ENCODE measurements around the gene ZFP69B.

The ZFP69B gene

GRCh38 chr1:40431385-40431784, 18.9 kb upstream of the ZFP69B start:
- Histone ChIP-seq H3K9me3 (ENCODE audit: control insufficient read depth, insufficient read depth, low read depth, low read length) (no peaks in the 10 kb centered on the region), H3K36me3 (ENCODE audit: control insufficient read depth in 2 of 2, insufficient read depth in 1 of 2, low read length in 2 of 2) (no peaks in the 10 kb centered on the region), H3K27ac (ENCODE audit: extremely low read depth, low read depth, low read length) (no peak overlapping the region), H3K4me1 (ENCODE audit: control insufficient read depth, insufficient read depth, low read length) (no peaks in the 10 kb centered on the region), H3K4me3 (ENCODE audit: low read depth, low read length) (no peak overlapping the region)
- ChIA-PET CTCF (interaction anchor here (0.6 to 1.5 kb wide), 3 partner anchors 8 to 287 kb away, joined by 3 to 5 read pairs (median 4); no protein-coding TSS in a partner anchor), POLR2A (no interaction called here)
- TF ChIP-seq, protein P1, sequence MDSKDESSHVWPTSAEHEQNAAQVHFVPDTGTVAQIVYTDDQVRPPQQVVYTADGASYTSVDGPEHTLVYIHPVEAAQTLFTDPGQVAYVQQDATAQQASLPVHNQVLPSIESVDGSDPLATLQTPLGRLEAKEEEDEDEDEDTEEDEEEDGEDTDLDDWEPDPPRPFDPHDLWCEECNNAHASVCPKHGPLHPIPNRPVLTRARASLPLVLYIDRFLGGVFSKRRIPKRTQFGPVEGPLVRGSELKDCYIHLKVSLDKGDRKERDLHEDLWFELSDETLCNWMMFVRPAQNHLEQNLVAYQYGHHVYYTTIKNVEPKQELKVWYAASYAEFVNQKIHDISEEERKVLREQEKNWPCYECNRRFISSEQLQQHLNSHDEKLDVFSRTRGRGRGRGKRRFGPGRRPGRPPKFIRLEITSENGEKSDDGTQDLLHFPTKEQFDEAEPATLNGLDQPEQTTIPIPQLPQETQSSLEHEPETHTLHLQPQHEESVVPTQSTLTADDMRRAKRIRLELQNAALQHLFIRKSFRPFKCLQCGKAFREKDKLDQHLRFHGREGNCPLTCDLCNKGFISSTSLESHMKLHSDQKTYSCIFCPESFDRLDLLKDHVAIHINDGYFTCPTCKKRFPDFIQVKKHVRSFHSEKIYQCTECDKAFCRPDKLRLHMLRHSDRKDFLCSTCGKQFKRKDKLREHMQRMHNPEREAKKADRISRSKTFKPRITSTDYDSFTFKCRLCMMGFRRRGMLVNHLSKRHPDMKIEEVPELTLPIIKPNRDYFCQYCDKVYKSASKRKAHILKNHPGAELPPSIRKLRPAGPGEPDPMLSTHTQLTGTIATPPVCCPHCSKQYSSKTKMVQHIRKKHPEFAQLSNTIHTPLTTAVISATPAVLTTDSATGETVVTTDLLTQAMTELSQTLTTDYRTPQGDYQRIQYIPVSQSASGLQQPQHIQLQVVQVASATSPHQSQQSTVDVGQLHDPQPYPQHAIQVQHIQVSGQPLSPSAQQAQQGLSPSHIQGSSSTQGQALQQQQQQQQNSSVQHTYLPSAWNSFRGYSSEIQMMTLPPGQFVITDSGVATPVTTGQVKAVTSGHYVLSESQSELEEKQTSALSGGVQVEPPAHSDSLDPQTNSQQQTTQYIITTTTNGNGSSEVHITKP (tag by site-specific recombination; IDR thresholded peaks at IDR 0.05) = no peak
- no peak for TF ChIP-seq ZNF354C (tag by site-specific recombination; IDR thresholded peaks at IDR 0.05; ENCODE audit: borderline replicate concordance, low read depth)

DNA sequence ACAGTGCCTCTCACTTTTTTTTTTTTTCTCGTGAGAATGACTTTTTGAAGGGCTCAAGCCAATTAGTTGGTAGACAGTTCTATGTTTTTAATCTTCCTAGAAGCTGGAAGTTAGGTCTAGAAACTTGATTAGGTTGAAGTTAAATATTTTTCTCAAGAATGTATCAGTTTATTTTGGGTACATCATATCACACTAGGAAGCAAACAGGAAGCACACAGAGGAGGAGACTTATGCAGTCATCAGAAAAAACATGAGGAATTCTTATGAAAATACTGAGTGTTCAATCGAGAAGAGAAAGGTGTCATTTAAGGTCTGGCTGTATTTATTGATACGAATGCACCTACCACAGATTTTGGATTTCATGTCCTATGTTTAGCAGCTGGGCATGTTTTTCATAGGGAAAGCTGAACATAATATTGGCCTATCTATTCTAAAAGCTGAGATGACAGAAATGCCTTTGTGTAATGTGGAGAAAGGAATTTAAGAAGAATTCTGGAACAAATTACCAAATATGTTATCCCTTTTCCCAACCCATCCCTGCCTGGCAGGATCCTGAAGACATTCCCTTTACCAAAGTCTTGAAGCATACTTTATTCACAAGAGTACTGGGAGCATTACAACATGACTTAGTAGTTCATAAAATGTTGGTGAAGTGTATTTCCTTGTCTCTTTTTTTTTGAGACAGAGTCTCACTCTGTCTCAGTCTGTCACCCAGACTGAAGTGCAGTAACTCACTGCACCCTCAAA, 17.5 kb upstream of the ZFP69B start:
- Histone ChIP-seq H3K36me3 (ENCODE audit: control insufficient read depth in 2 of 2, insufficient read depth in 1 of 2, low read length in 2 of 2) (no peaks in the 10 kb centered on the region), H3K4me3 (ENCODE audit: low read depth, low read length) (no peak overlapping the region), H3K9me3 (ENCODE audit: control insufficient read depth, insufficient read depth, low read depth, low read length) (no peaks in the 10 kb centered on the region), H3K4me1 (ENCODE audit: control insufficient read depth, insufficient read depth, low read length) (no peaks in the 10 kb centered on the region), H3K27ac (ENCODE audit: extremely low read depth, low read depth, low read length) (no peak overlapping the region)
- TF ChIP-seq GFI1B (tag by site-specific recombination; IDR thresholded peaks at IDR 0.05) = no peak
- TF ChIP-seq ZNF239 (tag by site-specific recombination; IDR thresholded peaks at IDR 0.05) = no peak
- no peak for TF ChIP-seq ZNF548 (tag by site-specific recombination; IDR thresholded peaks at IDR 0.05)
- no peak for TF ChIP-seq MEIS1 (CRISPR knock-in tag; IDR thresholded peaks at IDR 0.05; ENCODE audit: borderline replicate concordance)
- no peak for TF ChIP-seq ZNF549 (tag by site-specific recombination; IDR thresholded peaks at IDR 0.05)
- no peak for TF ChIP-seq ZNF121 (tag by site-specific recombination; IDR thresholded peaks at IDR 0.05)
- no peak for TF ChIP-seq EGR2 (tag by site-specific recombination; IDR thresholded peaks at IDR 0.05; ENCODE audit: low read depth)
- TF ChIP-seq ZBTB8A (tag by site-specific recombination; IDR thresholded peaks at IDR 0.05) = no peak
- no peak for TF ChIP-seq ZNF544 (tag by site-specific recombination; IDR thresholded peaks at IDR 0.05)
- TF ChIP-seq ZNF514 (tag by site-specific recombination; IDR thresholded peaks at IDR 0.05) = no peak
- TF ChIP-seq, protein P2, sequence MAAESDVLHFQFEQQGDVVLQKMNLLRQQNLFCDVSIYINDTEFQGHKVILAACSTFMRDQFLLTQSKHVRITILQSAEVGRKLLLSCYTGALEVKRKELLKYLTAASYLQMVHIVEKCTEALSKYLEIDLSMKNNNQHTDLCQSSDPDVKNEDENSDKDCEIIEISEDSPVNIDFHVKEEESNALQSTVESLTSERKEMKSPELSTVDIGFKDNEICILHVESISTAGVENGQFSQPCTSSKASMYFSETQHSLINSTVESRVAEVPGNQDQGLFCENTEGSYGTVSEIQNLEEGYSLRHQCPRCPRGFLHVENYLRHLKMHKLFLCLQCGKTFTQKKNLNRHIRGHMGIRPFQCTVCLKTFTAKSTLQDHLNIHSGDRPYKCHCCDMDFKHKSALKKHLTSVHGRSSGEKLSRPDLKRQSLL (tag by site-specific recombination; IDR thresholded peaks at IDR 0.05) = no peak
- TF ChIP-seq ZIC2 (tag by site-specific recombination; IDR thresholded peaks at IDR 0.05) = no peak
- TF ChIP-seq ZNF707 (tag by site-specific recombination; IDR thresholded peaks at IDR 0.05) = no peak
- no peak for TF ChIP-seq ZSCAN23 (tag by site-specific recombination; IDR thresholded peaks at IDR 0.05)
- no peak for TF ChIP-seq ZNF747 (tag by site-specific recombination; IDR thresholded peaks at IDR 0.05)
- no peak for TF ChIP-seq ZNF513 (tag by site-specific recombination; IDR thresholded peaks at IDR 0.05)
- no peak for TF ChIP-seq KLF10 (tag by site-specific recombination; IDR thresholded peaks at IDR 0.05)
- no peak for TF ChIP-seq ZNF112 (tag by site-specific recombination; IDR thresholded peaks at IDR 0.05)
- no peak for TF ChIP-seq KLF1 (tag by site-specific recombination; IDR thresholded peaks at IDR 0.05)
- CTCF ChIA-PET = interaction anchor here (0.8 to 1.1 kb wide), 3 partner anchors 28 to 355 kb away, joined by 4 to 5 read pairs (median 5); no protein-coding TSS in a partner anchor
- POLR2A ChIA-PET = interaction anchor here (0.9 kb wide), 1 partner anchor 99 kb away, joined by 3 read pairs; the partner anchor contains the start of gene ZNF684
